PFSK-1 (cell line): ENCODE results near the gene KRTAP10-6.
"Not testable (repeated sequence)": the region's sequence is repeated elsewhere in the genome, so short reads cannot be mapped to it uniquely, and the experiment has no call there.

Experiments used
- FOXP2 ChIP-seq: optimal IDR thresholded peaks from 2 replicates; pipeline ENCODE3; 2011; ENCODE audit warnings: borderline replicate concordance, control low read depth, inconsistent platforms; ENCODE audit not compliant: insufficient read depth; ENCODE audit errors: extremely low read length, extremely low read depth
- POLR2AphosphoS5 ChIP-seq: IDR thresholded peaks from 2 replicates; pipeline ENCODE4 v1.6.1; 2012; ENCODE audit warnings: low read depth, mild to moderate bottlenecking, control low read depth, low read length, moderate library complexity
- SIN3A ChIP-seq: IDR thresholded peaks from 2 replicates; pipeline ENCODE4 v1.6.1; 2012; ENCODE audit warnings: mild to moderate bottlenecking, low read length, moderate library complexity, borderline replicate concordance; ENCODE audit not compliant: insufficient read depth
- TAF1 ChIP-seq: IDR thresholded peaks from 2 replicates; pipeline ENCODE4 v1.6.1; 2012; ENCODE audit warnings: low read length, control low read depth, borderline replicate concordance; ENCODE audit not compliant: insufficient read depth
- TF ChIP-seq, protein P1 (sequence below), 2 experiments: IDR thresholded peaks; 2 replicates each; pipeline versions ENCODE4 v1.6.1 to v1.8.0; 2011 to 2012; ENCODE audit warnings: low read depth in 2 of 2, low read length in 2 of 2, control low read depth in 1 of 2, inconsistent platforms in 1 of 2, mild to moderate bottlenecking in 1 of 2, moderate library complexity in 1 of 2; ENCODE audit not compliant: insufficient read depth in 1 of 2

The KRTAP10-6 gene

DNA sequence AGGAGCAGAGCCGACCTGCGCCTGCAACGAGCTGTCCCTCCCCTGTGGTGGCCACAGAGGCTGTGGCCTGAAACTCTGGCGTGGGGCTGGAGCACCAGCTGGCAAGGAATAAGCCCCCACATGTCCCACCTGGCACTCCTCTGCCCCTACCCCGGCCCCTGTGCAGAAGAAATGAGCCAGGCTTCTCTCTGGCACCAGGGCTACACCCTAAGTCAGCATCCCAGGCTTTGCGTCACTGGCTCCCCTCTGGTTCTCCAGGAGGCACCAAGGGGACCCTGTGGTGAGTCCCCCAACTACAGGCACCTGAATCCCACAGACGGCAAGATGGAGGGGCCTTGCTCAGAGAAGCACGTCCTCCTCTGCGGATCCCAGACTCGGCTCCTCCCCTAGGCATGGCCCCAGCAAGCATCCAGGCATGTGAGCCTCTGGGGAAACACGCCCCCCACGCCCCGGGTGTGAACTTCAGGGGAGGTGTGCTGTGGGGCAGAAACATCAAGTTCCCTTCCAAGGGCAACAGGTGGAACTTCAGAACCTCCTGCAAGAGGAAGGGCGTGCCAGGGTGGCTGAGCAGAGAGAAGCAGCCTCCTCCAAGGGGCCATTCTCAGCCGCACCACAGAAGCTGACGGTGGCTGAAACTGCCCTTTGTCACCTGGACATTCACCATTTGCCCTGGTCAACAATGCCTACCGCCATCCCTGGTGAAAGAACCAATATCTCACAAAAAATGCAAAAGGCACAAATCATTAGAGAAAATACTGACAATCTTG, 11.0 kb upstream of the KRTAP10-6 start:
- no peak for TF ChIP-seq POLR2AphosphoS5
- TF ChIP-seq, protein P1, sequence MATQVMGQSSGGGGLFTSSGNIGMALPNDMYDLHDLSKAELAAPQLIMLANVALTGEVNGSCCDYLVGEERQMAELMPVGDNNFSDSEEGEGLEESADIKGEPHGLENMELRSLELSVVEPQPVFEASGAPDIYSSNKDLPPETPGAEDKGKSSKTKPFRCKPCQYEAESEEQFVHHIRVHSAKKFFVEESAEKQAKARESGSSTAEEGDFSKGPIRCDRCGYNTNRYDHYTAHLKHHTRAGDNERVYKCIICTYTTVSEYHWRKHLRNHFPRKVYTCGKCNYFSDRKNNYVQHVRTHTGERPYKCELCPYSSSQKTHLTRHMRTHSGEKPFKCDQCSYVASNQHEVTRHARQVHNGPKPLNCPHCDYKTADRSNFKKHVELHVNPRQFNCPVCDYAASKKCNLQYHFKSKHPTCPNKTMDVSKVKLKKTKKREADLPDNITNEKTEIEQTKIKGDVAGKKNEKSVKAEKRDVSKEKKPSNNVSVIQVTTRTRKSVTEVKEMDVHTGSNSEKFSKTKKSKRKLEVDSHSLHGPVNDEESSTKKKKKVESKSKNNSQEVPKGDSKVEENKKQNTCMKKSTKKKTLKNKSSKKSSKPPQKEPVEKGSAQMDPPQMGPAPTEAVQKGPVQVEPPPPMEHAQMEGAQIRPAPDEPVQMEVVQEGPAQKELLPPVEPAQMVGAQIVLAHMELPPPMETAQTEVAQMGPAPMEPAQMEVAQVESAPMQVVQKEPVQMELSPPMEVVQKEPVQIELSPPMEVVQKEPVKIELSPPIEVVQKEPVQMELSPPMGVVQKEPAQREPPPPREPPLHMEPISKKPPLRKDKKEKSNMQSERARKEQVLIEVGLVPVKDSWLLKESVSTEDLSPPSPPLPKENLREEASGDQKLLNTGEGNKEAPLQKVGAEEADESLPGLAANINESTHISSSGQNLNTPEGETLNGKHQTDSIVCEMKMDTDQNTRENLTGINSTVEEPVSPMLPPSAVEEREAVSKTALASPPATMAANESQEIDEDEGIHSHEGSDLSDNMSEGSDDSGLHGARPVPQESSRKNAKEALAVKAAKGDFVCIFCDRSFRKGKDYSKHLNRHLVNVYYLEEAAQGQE (IDR thresholded peaks at IDR 0.05; ENCODE audit: insufficient read depth in 1 of 2, low read depth in 2 of 2, low read length in 2 of 2), result no peak
- TF ChIP-seq SIN3A, result no peak
- no peak for TF ChIP-seq FOXP2
- no peak for TF ChIP-seq TAF1

DNA sequence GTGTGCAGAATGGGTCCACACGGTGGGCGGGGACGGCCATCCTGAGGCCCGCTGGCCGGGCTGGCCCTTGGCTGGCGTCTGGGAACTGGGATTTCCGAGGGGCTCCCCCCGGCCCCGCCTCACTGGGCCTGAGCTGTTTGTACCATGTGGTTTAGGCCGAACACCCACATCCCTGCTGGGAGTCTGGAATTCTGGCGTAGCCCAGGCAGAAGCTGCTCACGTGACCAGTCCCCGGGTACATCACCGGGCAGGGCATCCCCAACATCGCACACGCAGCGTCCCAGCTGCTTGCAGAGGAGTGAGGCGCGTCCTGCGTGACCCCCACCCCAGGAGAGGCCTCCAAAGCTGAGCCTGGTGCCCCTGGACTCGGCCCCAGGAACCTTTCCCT, 10.2 kb upstream of the KRTAP10-6 start:
- TF ChIP-seq FOXP2, result no peak
- no peak for TF ChIP-seq TAF1
- TF ChIP-seq SIN3A, result no peak
- TF ChIP-seq, protein P1 (IDR thresholded peaks at IDR 0.05; ENCODE audit: insufficient read depth in 1 of 2, low read depth in 2 of 2, low read length in 2 of 2), result no peak
- no peak for TF ChIP-seq POLR2AphosphoS5

DNA sequence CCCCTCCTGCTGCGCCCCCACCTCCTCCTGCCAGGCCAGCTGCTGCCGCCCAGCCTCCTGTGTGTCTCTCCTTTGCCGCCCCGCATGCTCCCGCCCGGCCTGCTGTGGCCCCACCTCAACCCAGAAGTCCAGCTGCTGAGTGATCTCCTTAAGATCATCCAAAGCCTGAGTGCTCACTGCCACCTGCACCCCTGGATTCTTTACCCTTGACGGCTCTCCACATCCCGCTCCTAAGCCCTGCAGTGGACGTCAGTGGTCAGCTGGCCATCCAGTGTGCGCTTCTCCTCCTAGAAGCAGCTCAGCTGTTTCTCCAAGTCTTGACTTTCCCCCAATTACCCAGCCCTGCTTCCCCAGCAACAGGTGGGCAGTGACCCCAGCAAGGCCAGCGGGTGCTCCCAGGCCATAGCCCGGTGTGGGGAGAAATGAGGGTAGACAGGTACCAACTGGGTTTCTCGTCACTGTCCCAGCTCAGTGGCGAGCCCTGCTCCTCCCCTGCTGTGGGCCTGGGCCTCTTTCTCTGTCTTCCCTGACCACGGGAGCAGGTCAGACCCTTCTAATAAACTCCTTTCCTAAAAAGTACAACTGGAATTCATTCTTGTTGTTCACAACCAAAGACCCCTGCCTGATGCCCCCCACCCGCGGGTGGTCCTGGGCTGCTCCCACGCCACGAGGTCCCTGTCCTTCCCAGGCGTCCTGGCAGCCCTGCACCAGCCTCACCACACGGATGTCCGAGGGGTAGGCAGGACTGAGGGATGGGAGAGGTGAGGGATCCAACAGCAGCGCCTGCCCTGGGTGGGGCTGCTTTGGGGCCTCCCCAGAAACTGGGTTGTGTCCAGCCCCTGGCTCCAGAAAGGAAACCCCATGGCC, 9.5 kb upstream of the KRTAP10-6 start:
- TF ChIP-seq FOXP2, result no peak
- no peak for TF ChIP-seq SIN3A
- TF ChIP-seq, protein P1 (IDR thresholded peaks at IDR 0.05; ENCODE audit: insufficient read depth in 1 of 2, low read depth in 2 of 2, low read length in 2 of 2), result no peak
- no peak for TF ChIP-seq POLR2AphosphoS5
- TF ChIP-seq TAF1, result no peak

DNA sequence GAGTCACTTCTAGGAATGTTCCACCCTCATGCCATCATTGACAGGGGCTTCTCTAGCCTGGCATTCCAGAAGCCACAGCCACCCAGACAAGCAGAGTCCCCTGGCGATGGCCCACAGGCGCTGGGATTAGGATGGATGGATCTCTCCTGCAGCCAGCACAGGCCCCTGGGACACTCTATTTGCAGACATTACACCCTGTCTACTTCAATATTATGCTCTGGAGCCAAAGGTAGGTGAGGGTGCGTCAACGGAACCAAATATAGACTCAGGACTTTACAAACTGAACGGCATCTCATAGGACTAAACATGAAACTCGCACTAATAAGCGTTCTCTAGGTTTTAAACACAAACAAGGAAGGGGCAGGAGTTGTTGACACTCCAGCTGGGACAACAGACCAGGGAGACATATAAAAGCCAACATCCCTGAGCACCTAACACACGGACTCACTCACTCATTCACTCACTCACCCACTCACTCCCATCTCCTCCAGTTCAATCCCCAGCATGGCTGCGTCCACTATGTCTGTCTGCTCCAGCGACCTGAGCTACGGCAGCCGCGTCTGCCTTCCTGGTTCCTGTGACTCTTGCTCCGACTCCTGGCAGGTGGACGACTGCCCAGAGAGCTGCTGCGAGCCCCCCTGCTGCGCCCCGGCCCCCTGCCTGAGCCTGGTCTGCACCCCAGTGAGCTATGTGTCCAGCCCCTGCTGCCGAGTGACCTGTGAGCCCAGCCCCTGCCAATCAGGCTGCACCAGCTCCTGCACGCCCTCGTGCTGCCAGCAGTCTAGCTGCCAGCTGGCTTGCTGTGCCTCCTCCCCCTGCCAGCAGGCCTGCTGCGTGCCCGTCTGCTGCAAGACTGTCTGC, 8.0 kb upstream of the KRTAP10-6 start, which contains the start of gene KRTAP10-7:
Gene KRTAP10-7 (plus strand): TSS at position 480 of the 861 bp plus-strand sequence. CDS start 25 bp downstream, at position 505.
- TF ChIP-seq, protein P1 (IDR thresholded peaks at IDR 0.05; ENCODE audit: insufficient read depth in 1 of 2, low read depth in 2 of 2, low read length in 2 of 2), result not testable (repeated sequence)
- TF ChIP-seq TAF1, FOXP2: not testable (repeated sequence)
